Upper lobe of right lung (tissue), 1 donor: ENCODE results near the gene DISP2. TPM values are rescaled to one million over a fixed set of nuclear protein-coding genes. Genes with fewer than 3 reads are reported as not detected.

Source experiments
- ATAC-seq: fragments of 200-7000 bp; cut with Tn5 transposase; one replicate; pipeline ENCODE4 v1.9.1; 2020; ENCODE audit warnings: mild to moderate bottlenecking, moderate library complexity
- DNase-seq: peaks from one replicate; pipeline ENCODE4 v3.0.0-alpha.2; 2020
- H3K27ac ChIP-seq: fragments of 200-600 bp; one replicate; pipeline ENCODE4 v1.8.0; 2022
- H3K27me3 ChIP-seq: fragments of 200-600 bp; one replicate; pipeline ENCODE4 v1.8.0; 2022; ENCODE audit warnings: mild to moderate bottlenecking
- H3K36me3 ChIP-seq: fragments of 200-600 bp; one replicate; pipeline ENCODE4 v1.8.0; 2022
- H3K4me1 ChIP-seq: fragments of 200-600 bp; one replicate; pipeline ENCODE4 v1.8.0; 2022
- H3K4me3 ChIP-seq: fragments of 200-600 bp; one replicate; pipeline ENCODE4 v1.8.0; 2022; ENCODE audit warnings: mild to moderate bottlenecking
- H3K9me3 ChIP-seq: fragments of 200-600 bp; one replicate; pipeline ENCODE4 v1.8.0; 2022
- intact Hi-C: fragments of 100-400 bp; cut with DNase I; formaldehyde crosslinking; loops from one replicate; pipeline ENCODE4 v1.11.0; 2022
- total RNA-seq: library from RNA; stranded (reverse); fragmentation: NEBNext Ultra II Directional; extraction: Animal tissue kit (Norgen Biotek cat#: 25700); gene quantifications from one replicate; pipeline ENCODE4 v1.2.1, GENCODE V29; 2021
- TF ChIP-seq, protein P1 (sequence below): fragments of 200-600 bp; IDR thresholded peaks from one replicate; pipeline ENCODE4 v1.8.0; 2022; ENCODE audit warnings: antibody characterized with exemption
- donor health status: DM: no; HTN: yes; CAD: no; lungs with severe emphysema.

The DISP2 gene
- total RNA-seq, 1 donor from 2014 or later: 6.5 TPM

- Histone ChIP-seq H3K27me3 (no peaks in the 10 kb centered on the region), H3K36me3 (no peaks in the 10 kb centered on the region), H3K9me3 (no peaks in the 10 kb centered on the region), H3K4me3 (no peak overlapping the region), H3K4me1 (no peaks in the 10 kb centered on the region), H3K27ac (no peak overlapping the region)
- ATAC-seq: peak; percentile 60
- TF ChIP-seq, protein P1, sequence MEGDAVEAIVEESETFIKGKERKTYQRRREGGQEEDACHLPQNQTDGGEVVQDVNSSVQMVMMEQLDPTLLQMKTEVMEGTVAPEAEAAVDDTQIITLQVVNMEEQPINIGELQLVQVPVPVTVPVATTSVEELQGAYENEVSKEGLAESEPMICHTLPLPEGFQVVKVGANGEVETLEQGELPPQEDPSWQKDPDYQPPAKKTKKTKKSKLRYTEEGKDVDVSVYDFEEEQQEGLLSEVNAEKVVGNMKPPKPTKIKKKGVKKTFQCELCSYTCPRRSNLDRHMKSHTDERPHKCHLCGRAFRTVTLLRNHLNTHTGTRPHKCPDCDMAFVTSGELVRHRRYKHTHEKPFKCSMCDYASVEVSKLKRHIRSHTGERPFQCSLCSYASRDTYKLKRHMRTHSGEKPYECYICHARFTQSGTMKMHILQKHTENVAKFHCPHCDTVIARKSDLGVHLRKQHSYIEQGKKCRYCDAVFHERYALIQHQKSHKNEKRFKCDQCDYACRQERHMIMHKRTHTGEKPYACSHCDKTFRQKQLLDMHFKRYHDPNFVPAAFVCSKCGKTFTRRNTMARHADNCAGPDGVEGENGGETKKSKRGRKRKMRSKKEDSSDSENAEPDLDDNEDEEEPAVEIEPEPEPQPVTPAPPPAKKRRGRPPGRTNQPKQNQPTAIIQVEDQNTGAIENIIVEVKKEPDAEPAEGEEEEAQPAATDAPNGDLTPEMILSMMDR: no peak
- intact Hi-C loops: loop anchor here (10.0 kb wide), 1 partner anchor 63 kb away; no protein-coding TSS in a partner anchor
- DNase-seq: no peak
These were observed 70.2 kb downstream of the DISP2 start for GRCh38 chr15:40428185-40428584.

Other genes with a start within 250 kb of the DISP2 start
- 15.4 TPM for gene BMF, start 249.3 kb upstream of the DISP2 start, total RNA-seq
- gene BUB1B, start 197.2 kb upstream of the DISP2 start, total RNA-seq: 1.8 TPM
- 5.7 TPM for gene PAK6, start 119.2 kb upstream of the DISP2 start, total RNA-seq
- not detected for gene ANKRD63, start 75.2 kb upstream of the DISP2 start, total RNA-seq
- gene PLCB2, start 50.3 kb upstream of the DISP2 start, total RNA-seq: 61.2 TPM
- 39.5 TPM for gene INAFM2, start 34.5 kb upstream of the DISP2 start, total RNA-seq
- gene CCDC9B, start 17.3 kb upstream of the DISP2 start, total RNA-seq: 72.5 TPM
- not detected for gene PHGR1, start 7.2 kb upstream of the DISP2 start, total RNA-seq
- gene KNSTRN, start 24.5 kb downstream of the DISP2 start, total RNA-seq: 18.1 TPM
- 115 TPM for gene IVD, start 47.6 kb downstream of the DISP2 start, total RNA-seq
- gene BAHD1, start 82.7 kb downstream of the DISP2 start, total RNA-seq: 29.8 TPM
- gene CHST14, start 112.8 kb downstream of the DISP2 start, total RNA-seq: 14.1 TPM
- gene CCDC32, start 206.8 kb downstream of the DISP2 start, total RNA-seq: 20.7 TPM
- 6.4 TPM for gene RPUSD2, start 211.1 kb downstream of the DISP2 start, total RNA-seq
- gene KNL1, start 236.0 kb downstream of the DISP2 start, total RNA-seq: 0.61 TPM